Ectodermal cell (in vitro differentiated cells): Measurements from ENCODE around the gene ITK.

Source experiments
- H3K27ac ChIP-seq: 2 replicates; pipeline ENCODE4 v1.7.0; 2013; ENCODE audit warnings: mild to moderate bottlenecking, low read depth, low read length; ENCODE audit not compliant: insufficient read depth, poor library complexity, severe bottlenecking
- H3K27me3 ChIP-seq: 2 replicates; pipeline ENCODE4 v1.7.0; 2013; ENCODE audit warnings: mild to moderate bottlenecking, low read length; ENCODE audit not compliant: insufficient read depth, control insufficient read depth, poor library complexity, severe bottlenecking
- H3K36me3 ChIP-seq: one replicate; pipeline ENCODE4 v1.7.0; 2013; ENCODE audit warnings: low read length; ENCODE audit not compliant: control insufficient read depth, insufficient read depth
- H3K4me1 ChIP-seq: one replicate; pipeline ENCODE4 v1.7.0; 2013; ENCODE audit warnings: low read length; ENCODE audit not compliant: control insufficient read depth, insufficient read depth
- H3K4me3 ChIP-seq: 2 replicates; pipeline ENCODE4 v1.7.0; 2013; ENCODE audit warnings: low read depth, low read length, control low read depth; ENCODE audit not compliant: insufficient read depth
- H3K9me3 ChIP-seq: 2 replicates; pipeline ENCODE4 v1.7.0; 2013; ENCODE audit warnings: mild to moderate bottlenecking, low read length, moderate library complexity; ENCODE audit not compliant: control insufficient read depth
- WGBS, 2 experiments: methylation state at CpG; one replicate each; pipeline ENCODE4 v1.1.7; 2013; ENCODE audit warnings: missing lambda C conversion rate in 2 of 2; 5-methylcytosine and 5-hydroxymethylcytosine counted together

The ITK gene

GRCh38 chr5:157278319-157279037, 97.8 kb downstream of the ITK start:
- no peaks in the 10 kb centered on the region for H3K27me3 ChIP-seq
- H3K4me3 ChIP-seq = no peak overlapping the region
- H3K27ac ChIP-seq = no peak overlapping the region
- H3K9me3 ChIP-seq = no peaks in the 10 kb centered on the region
- H3K36me3 ChIP-seq = no peaks in the 10 kb centered on the region
- no peaks in the 10 kb centered on the region for H3K4me1 ChIP-seq
- 92 to 100% methylated on average over 2 of the region's 2 CpGs for WGBS, 2 experiments

- H3K4me1 ChIP-seq = no peaks in the 10 kb centered on the region
- no peaks in the 10 kb centered on the region for H3K36me3 ChIP-seq
- no peaks in the 10 kb centered on the region for H3K9me3 ChIP-seq
- WGBS, 2 experiments = 90 to 95% methylated on average over 7 of the region's 7 CpGs
- H3K4me3 ChIP-seq = no peak overlapping the region
- no peak overlapping the region for H3K27ac ChIP-seq
- no peaks in the 10 kb centered on the region for H3K27me3 ChIP-seq
Observed at GRCh38 chr5:157279605-157280239, 99.1 kb downstream of the ITK start.

- WGBS, 2 experiments = 94 to 100% methylated on average over 1 to 2 of the region's 3 CpGs
- Histone ChIP-seq H3K27me3 (no peaks in the 10 kb centered on the region), H3K4me1 (no peaks in the 10 kb centered on the region)
Observed at GRCh38 chr5:157280927-157281326, 100.3 kb downstream of the ITK start.

DNA sequence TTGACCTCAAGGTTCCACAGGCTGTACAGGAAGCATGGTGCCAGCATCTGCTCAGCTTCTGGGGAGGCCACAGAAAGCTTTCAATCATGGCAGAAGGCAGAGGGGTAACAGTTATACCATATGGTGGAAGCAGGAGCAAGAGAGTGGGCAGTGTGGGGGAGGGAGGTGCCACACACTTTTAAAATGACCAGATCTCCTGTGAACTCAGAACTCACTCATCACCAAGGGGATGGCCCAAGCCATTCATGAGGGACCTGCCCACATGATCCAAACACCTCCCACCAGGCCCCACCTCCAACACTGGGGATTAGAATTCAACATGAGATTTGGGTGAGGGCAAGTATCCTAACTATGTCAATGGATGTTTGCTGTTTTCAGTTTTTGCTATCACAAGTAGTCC, 101.5 kb downstream of the ITK start:
- Histone ChIP-seq H3K4me3 (no peak overlapping the region), H3K9me3 (no peaks in the 10 kb centered on the region), H3K36me3 (no peaks in the 10 kb centered on the region), H3K27ac (no peak overlapping the region), H3K4me1 (no peaks in the 10 kb centered on the region), H3K27me3 (no peaks in the 10 kb centered on the region)

More at GRCh38 chr5:157280927-157281326, 100.3 kb downstream of the ITK start:
- H3K27ac ChIP-seq = no peak overlapping the region
- H3K9me3 ChIP-seq = no peaks in the 10 kb centered on the region
- no peaks in the 10 kb centered on the region for H3K36me3 ChIP-seq
- no peak overlapping the region for H3K4me3 ChIP-seq

- 85 to 86% methylated on average over 3 of the region's 3 CpGs for WGBS, 2 experiments
- Histone ChIP-seq H3K27ac (no peak overlapping the region), H3K27me3 (no peaks in the 10 kb centered on the region), H3K4me3 (no peak overlapping the region), H3K36me3 (no peaks in the 10 kb centered on the region), H3K4me1 (no peaks in the 10 kb centered on the region), H3K9me3 (no peaks in the 10 kb centered on the region)
Observed at GRCh38 chr5:157283434-157283833, 102.8 kb downstream of the ITK start.

- WGBS, 2 experiments = 94% methylated on average over 6 of the region's 6 CpGs
- no peak overlapping the region for H3K4me3 ChIP-seq
- H3K9me3 ChIP-seq = no peaks in the 10 kb centered on the region
- H3K36me3 ChIP-seq = no peaks in the 10 kb centered on the region
- no peaks in the 10 kb centered on the region for H3K4me1 ChIP-seq
- H3K27me3 ChIP-seq = no peaks in the 10 kb centered on the region
- H3K27ac ChIP-seq = no peak overlapping the region
Observed at GRCh38 chr5:157284458-157285212, 104.0 kb downstream of the ITK start.

DNA sequence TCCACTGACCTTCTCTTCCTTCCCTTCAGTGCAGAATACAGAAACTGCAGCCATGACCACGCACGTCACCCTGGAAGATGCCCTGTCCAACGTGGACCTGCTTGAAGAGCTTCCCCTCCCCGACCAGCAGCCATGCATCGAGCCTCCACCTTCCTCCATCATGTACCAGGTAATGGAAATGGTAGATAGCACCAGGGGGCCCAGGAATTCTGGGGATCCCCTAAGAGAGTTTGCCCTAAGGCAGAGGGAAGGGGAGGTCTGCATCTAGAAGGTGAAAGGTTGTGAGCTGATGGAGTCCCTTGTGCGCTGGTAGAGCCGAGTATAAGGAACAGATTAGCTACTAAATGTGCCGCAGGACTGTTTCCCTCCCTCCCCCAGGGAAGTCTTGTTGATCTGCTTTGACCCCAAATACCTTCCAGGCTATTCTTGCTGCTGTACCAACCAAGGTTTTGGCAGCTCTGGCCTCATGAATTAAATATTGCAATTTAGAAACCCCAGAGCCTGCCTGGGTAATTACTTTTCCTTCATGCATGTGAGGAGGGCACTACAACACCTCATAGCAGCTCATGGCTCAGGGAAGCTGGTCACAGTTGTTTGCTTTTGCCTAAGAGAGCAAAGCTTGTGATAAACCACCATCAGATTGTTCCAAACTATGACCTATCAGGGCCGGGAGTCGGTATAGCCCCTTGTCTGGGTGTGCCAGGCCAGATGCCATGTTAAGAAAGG, 104.8 kb downstream of the ITK start:
- 94 to 95% methylated on average over 10 of the region's 10 CpGs for WGBS, 2 experiments
- no peaks in the 10 kb centered on the region for H3K36me3 ChIP-seq
- H3K27ac ChIP-seq = no peak overlapping the region
- H3K4me1 ChIP-seq = no peaks in the 10 kb centered on the region
- no peaks in the 10 kb centered on the region for H3K27me3 ChIP-seq
- H3K9me3 ChIP-seq = no peaks in the 10 kb centered on the region
- H3K4me3 ChIP-seq = no peak overlapping the region

DNA sequence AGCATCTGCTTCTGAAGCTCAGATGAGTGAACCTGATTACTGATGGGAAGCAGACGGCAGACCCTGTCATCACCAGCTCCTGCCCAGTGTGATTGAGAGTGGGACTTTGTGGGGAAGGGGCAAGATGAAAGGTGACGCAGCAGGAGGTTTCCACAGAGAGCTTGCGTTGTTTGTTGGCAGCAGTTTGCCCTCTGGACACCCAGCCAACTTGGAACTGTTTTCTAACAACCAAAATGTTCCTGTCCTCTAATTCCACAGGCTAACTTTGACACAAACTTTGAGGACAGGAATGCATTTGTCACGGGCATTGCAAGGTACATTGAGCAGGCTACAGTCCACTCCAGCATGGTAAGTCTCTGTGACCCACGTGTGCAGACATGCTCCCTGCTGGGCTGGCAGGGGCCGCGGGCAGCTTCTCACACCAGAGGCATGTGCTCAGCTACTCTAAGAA, 106.1 kb downstream of the ITK start:
- H3K27me3 ChIP-seq = no peaks in the 10 kb centered on the region
- no peaks in the 10 kb centered on the region for H3K36me3 ChIP-seq
- no peak overlapping the region for H3K4me3 ChIP-seq
- no peaks in the 10 kb centered on the region for H3K9me3 ChIP-seq
- 79 to 86% methylated on average over 7 of the region's 7 CpGs for WGBS, 2 experiments
- no peaks in the 10 kb centered on the region for H3K4me1 ChIP-seq
- no peak overlapping the region for H3K27ac ChIP-seq

GRCh38 chr5:157288405-157289163, 107.9 kb downstream of the ITK start:
- no peaks in the 10 kb centered on the region for H3K36me3 ChIP-seq
- H3K27me3 ChIP-seq = no peaks in the 10 kb centered on the region
- H3K9me3 ChIP-seq = no peaks in the 10 kb centered on the region
- H3K27ac ChIP-seq = no peak overlapping the region
- no peaks in the 10 kb centered on the region for H3K4me1 ChIP-seq
- no peak overlapping the region for H3K4me3 ChIP-seq
- WGBS, 2 experiments = 95 to 97% methylated on average over 4 of the region's 4 CpGs
